HepG2 (cell line): ENCODE data around the gene C22orf15. TPM values are rescaled to one million over a fixed set of nuclear protein-coding genes. Genes with fewer than 3 reads are reported as not detected.

ENCODE experiments used
- CBX5 ChIP-seq: sonication (generic); formaldehyde crosslinking; IDR thresholded peaks from 2 replicates; pipeline ENCODE4 v1.4.0; 2020; ENCODE audit warnings: missing genetic modification reagents, borderline replicate concordance
- GPN1 ChIP-seq: sonication (generic); formaldehyde crosslinking; IDR thresholded peaks from 2 replicates; pipeline ENCODE4 v1.5.1; 2020; ENCODE audit warnings: missing genetic modification reagents, borderline replicate concordance
- MIER2 ChIP-seq: IDR thresholded peaks from 2 replicates; pipeline ENCODE4 v1.6.1; 2016; ENCODE audit warnings: missing biosample characterization, missing genetic modification reagents
- NPAS2 ChIP-seq: sonication (generic); formaldehyde crosslinking; IDR thresholded peaks from 2 replicates; pipeline ENCODE4 v1.8.0; 2022; ENCODE audit warnings: mild to moderate bottlenecking, missing genetic modification reagents, borderline replicate concordance
- PRDM10 ChIP-seq: sonication (generic); formaldehyde crosslinking; IDR thresholded peaks from 2 replicates; pipeline ENCODE4 v1.4.0; 2020; ENCODE audit warnings: low read depth, missing genetic modification reagents
- PREB ChIP-seq: sonication (generic); formaldehyde crosslinking; IDR thresholded peaks from 2 replicates; pipeline ENCODE4 v1.4.0; 2020; ENCODE audit warnings: missing genetic modification reagents
- RBM39 ChIP-seq: fragments of 200-400 bp; formaldehyde crosslinking; IDR thresholded peaks from one replicate; pipeline ENCODE4 v1.6.1; 2018; ENCODE audit warnings: antibody characterized with exemption, mild to moderate bottlenecking, low read depth, low read length; ENCODE audit not compliant: poor library complexity, severe bottlenecking
- RNF219 ChIP-seq: sonication (generic); formaldehyde crosslinking; IDR thresholded peaks from 2 replicates; pipeline ENCODE4 v1.5.0; 2020; ENCODE audit warnings: mild to moderate bottlenecking, missing genetic modification reagents
- SNAPC5 ChIP-seq: sonication (generic); formaldehyde crosslinking; IDR thresholded peaks from 2 replicates; pipeline ENCODE4 v1.8.1; 2023; ENCODE audit warnings: mild to moderate bottlenecking, missing genetic modification reagents, borderline replicate concordance
- TBL1XR1 ChIP-seq: fragments of 150-350 bp; IDR thresholded peaks from 2 replicates; pipeline ENCODE4 v1.6.1; 2014; ENCODE audit warnings: borderline replicate concordance, low read length; ENCODE audit not compliant: partially characterized antibody
- THAP9 ChIP-seq: sonication (generic); formaldehyde crosslinking; IDR thresholded peaks from 2 replicates; pipeline ENCODE4; 2020; ENCODE audit warnings: missing genetic modification reagents, mild to moderate bottlenecking, borderline replicate concordance
- ZMAT3 ChIP-seq: sonication (generic); formaldehyde crosslinking; conservative IDR thresholded peaks from 2 replicates; pipeline ENCODE4 v1.7.0; 2021; ENCODE audit warnings: missing genetic modification reagents
- ZNF224 ChIP-seq: sonication (generic); formaldehyde crosslinking; IDR thresholded peaks from 2 replicates; pipeline ENCODE4 v1.5.0; 2020; ENCODE audit warnings: mild to moderate bottlenecking, missing genetic modification reagents
- ZNF441 ChIP-seq: sonication (generic); formaldehyde crosslinking; IDR thresholded peaks from 2 replicates; pipeline ENCODE4 v1.7.0; 2021; ENCODE audit warnings: missing genetic modification reagents, borderline replicate concordance
- ZNF7 ChIP-seq: IDR thresholded peaks from 2 replicates; pipeline ENCODE4 v1.6.1; 2016; ENCODE audit warnings: missing biosample characterization, missing genetic modification reagents
- ZNF891 ChIP-seq: sonication (generic); formaldehyde crosslinking; IDR thresholded peaks from 2 replicates; pipeline ENCODE4 v1.5.0; 2020; ENCODE audit warnings: mild to moderate bottlenecking, missing genetic modification reagents
- polyA plus RNA-seq, 8 experiments: library from polyadenylated mRNA; depleted of rRNA in 3 of 8; stranded (reverse) in 7 of 8; unstranded in 1 of 8; fragments of >200 nt; fragmentation: Illumina TruSeq in 4 of 8; extraction: Trizol in 4 of 8; gene quantifications; 2 replicates each; pipeline versions ENCODE4 v1.2.1 to v1.2.3, GENCODE V29; 2011 to 2016; ENCODE audit warnings: low read depth in 4 of 8, missing spikeins in 1 of 8, mixed read lengths in 1 of 8; ENCODE audit not compliant: insufficient read depth in 1 of 8
- total RNA-seq, 5 experiments: library from RNA; depleted of rRNA; stranded (reverse); fragments of >200 nt; fragmentation: Illumina TruSeq; extraction: Trizol; gene quantifications; 2 replicates each; pipeline ENCODE4 v1.2.3, GENCODE V29; 2016; ENCODE audit warnings: low read depth in 1 of 5

The C22orf15 gene
- total and polyA plus RNA-seq, 2 of the 13 experiments (the other 11 are each of a cell fraction or from before 2014, with no cell fraction given), result not detected

GRCh38 chr22:23716811-23717801 is 45.7 kb upstream of the C22orf15 start (continued):
- no peak; the same call in 1 of the 2 replicates for TF ChIP-seq PRDM10 (CRISPR knock-in tag)
- TF ChIP-seq TBL1XR1, result no peak
- peak; percentile 48 for TF ChIP-seq RBM39
- TF ChIP-seq ZNF224 (CRISPR knock-in tag), result no peak
- no peak for TF ChIP-seq MIER2 (CRISPR knock-in tag)
- TF ChIP-seq ZNF891 (CRISPR knock-in tag), result peak; percentile 85
- peak; percentile 66; the same call in 1 of the 2 replicates for TF ChIP-seq SNAPC5 (CRISPR knock-in tag)
- no peak for TF ChIP-seq PREB
- no peak; the same call in 1 of the 2 replicates for TF ChIP-seq CBX5 (CRISPR knock-in tag)
- TF ChIP-seq NPAS2 (CRISPR knock-in tag), result no peak
- TF ChIP-seq ZNF7, result no peak
- no peak for TF ChIP-seq ZNF441 (CRISPR knock-in tag)
- no peak for TF ChIP-seq ZMAT3 (CRISPR knock-in tag)
- TF ChIP-seq RNF219 (CRISPR knock-in tag), result no peak
- no peak for TF ChIP-seq GPN1
- peak; percentile 78; the same call in 1 of the 2 replicates for TF ChIP-seq THAP9 (CRISPR knock-in tag)
